HCT116 (cell line): ENCODE data around the gene GREM2. TPM values are rescaled to one million over a fixed set of nuclear protein-coding genes. Genes with fewer than 3 reads are reported as not detected.

Experiments used
- ATAC-seq: fragments of 200-7000 bp; cut with Tn5 transposase; 2 replicates; pipeline ENCODE4 v1.9.1; 2020; ENCODE audit warnings: mild to moderate bottlenecking, moderate library complexity
- BruUV-seq: library from RNA; stranded (reverse); fragments of 400-500 nt; replicated peaks from 2 replicates; lab custom pipeline; 2021; lab: Mats Ljungman, UMichigan
- CTCF ChIA-PET: fragments of 300-600 bp; sonication (Branson Sonifier 250); formaldehyde crosslinking; loops from one replicate; lab custom pipeline; 2021; ENCODE audit warnings: antibody characterized with exemption; lab: Charles Lee
- POLR2A ChIA-PET: fragments of 300-600, 350-600 bp; sonication (Branson Sonifier 250); formaldehyde crosslinking; loops from one replicate; lab custom pipeline; 2021; ENCODE audit warnings: antibody characterized with exemption; lab: Charles Lee
- RAD21 ChIA-PET, 2 experiments: fragments of 300-600 bp; sonication (Branson Sonifier 250); formaldehyde crosslinking; loops; one replicate each; lab custom pipeline; 2023; ENCODE audit warnings: low total read pairs in 2 of 2; ENCODE audit not compliant: uncharacterized antibody in 2 of 2, unreplicated experiment in 2 of 2, low non-redundant PET in 1 of 2; lab: Charles Lee
- DNase-seq: peaks from one replicate; pipeline ENCODE4 v3.0.0-alpha.2; 2010; ENCODE audit warnings: low read depth, low spot score
- H2AFZ ChIP-seq: fragments of 200-600 bp; shearing (Covaris generic), sonication (generic); 2 replicates; pipeline ENCODE4 v1.6.1; 2017; ENCODE audit warnings: low read depth, mixed run types, mixed read lengths, antibody characterized with exemption, low read length; ENCODE audit not compliant: poor library complexity, severe bottlenecking
- H3K27ac ChIP-seq: 2 replicates; pipeline ENCODE4 v1.5.1; 2012; ENCODE audit warnings: low read depth, low read length
- H3K27me3 ChIP-seq: fragments of 200-600 bp; sonication (generic); 2 replicates; pipeline ENCODE4 v1.6.1; 2016; ENCODE audit warnings: mixed run types, low read length, mixed read lengths; ENCODE audit not compliant: insufficient read depth
- H3K36me3 ChIP-seq, 2 experiments: fragments of 200-500 bp in 1 of 2; fragments of 200-600 bp in 1 of 2; sonication (Bioruptor generic) in 1 of 2; sonication (generic) in 1 of 2; 2 replicates each; pipeline versions ENCODE4 v1.5.1 to v1.6.1; 2014 to 2016; ENCODE audit warnings: low read length in 2 of 2, inconsistent platforms in 1 of 2, mixed read lengths in 1 of 2, mixed run types in 1 of 2; ENCODE audit not compliant: insufficient read depth in 2 of 2, control insufficient read depth in 1 of 2
- H3K4me1 ChIP-seq, 2 experiments: fragments of 200-600 bp in 1 of 2; sonication (generic) in 1 of 2; 2 replicates each; pipeline versions ENCODE4 v1.5.1 to v1.6.1; 2012 to 2017; ENCODE audit warnings: low read length in 2 of 2, inconsistent platforms in 1 of 2, mild to moderate bottlenecking in 1 of 2, mixed read lengths in 1 of 2, mixed run types in 1 of 2, moderate library complexity in 1 of 2; ENCODE audit not compliant: insufficient read depth in 2 of 2, control insufficient read depth in 1 of 2
- H3K4me2 ChIP-seq: fragments of 200-600 bp; sonication (generic); 2 replicates; pipeline ENCODE4 v1.6.1; 2017; ENCODE audit warnings: mixed run types, low read length, mixed read lengths
- H3K4me3 ChIP-seq, 2 experiments: fragments of 200-600 bp in 1 of 2; sonication (generic) in 1 of 2; replicated peaks in 1 of 2; 2 replicates each; pipeline ENCODE4 v1.5.1; 2011 to 2016; ENCODE audit warnings: low read length in 2 of 2, control low read depth in 1 of 2, low read depth in 1 of 2, mild to moderate bottlenecking in 1 of 2, mixed read lengths in 1 of 2, mixed run types in 1 of 2
- H3K79me2 ChIP-seq: fragments of 200-600 bp; sonication (generic); 2 replicates; pipeline ENCODE4 v1.6.1; 2017; ENCODE audit warnings: mild to moderate bottlenecking, mixed run types, low read length, moderate library complexity, mixed read lengths; ENCODE audit not compliant: insufficient read depth
- H3K9ac ChIP-seq: fragments of 200-600 bp; sonication (generic); 2 replicates; pipeline ENCODE4 v1.6.1; 2016; ENCODE audit warnings: low read length, mixed read lengths
- H3K9me2 ChIP-seq: fragments of 200-600 bp; sonication (generic), shearing (Covaris generic); 2 replicates; pipeline ENCODE4 v1.6.1; 2017; ENCODE audit warnings: mixed run types, mild to moderate bottlenecking, moderate library complexity; ENCODE audit not compliant: insufficient read depth
- H3K9me3 ChIP-seq, 2 experiments: fragments of 200-500 bp in 1 of 2; fragments of 200-600 bp in 1 of 2; sonication (Bioruptor generic) in 1 of 2; sonication (generic) in 1 of 2; 2 replicates each; pipeline ENCODE4 v1.6.1; 2014 to 2017; ENCODE audit warnings: low read length in 2 of 2, mixed read lengths in 2 of 2, inconsistent platforms in 1 of 2, low read depth in 1 of 2, mild to moderate bottlenecking in 1 of 2, mixed run types in 1 of 2, moderate library complexity in 1 of 2; ENCODE audit not compliant: control insufficient read depth in 1 of 2, insufficient read depth in 1 of 2
- H4K20me1 ChIP-seq: fragments of 200-600 bp; sonication (generic), shearing (Covaris generic); 2 replicates; pipeline ENCODE4 v1.6.1; 2017; ENCODE audit warnings: mixed run types, mild to moderate bottlenecking, moderate library complexity; ENCODE audit not compliant: insufficient read depth
- CEBPB ChIP-seq: IDR thresholded peaks from 2 replicates; pipeline ENCODE4 v1.6.1; 2012; ENCODE audit warnings: low read depth
- EGR1 ChIP-seq: IDR thresholded peaks from 2 replicates; pipeline ENCODE4 v1.6.1; 2012; ENCODE audit warnings: low read depth
- ELF1 ChIP-seq: IDR thresholded peaks from 2 replicates; pipeline ENCODE4 v1.6.1; 2012; ENCODE audit warnings: low read depth, borderline replicate concordance
- FOSL1 ChIP-seq: IDR thresholded peaks from 2 replicates; pipeline ENCODE4 v1.6.1; 2012; ENCODE audit warnings: low read depth
- JUND ChIP-seq: IDR thresholded peaks from 2 replicates; pipeline ENCODE4 v1.6.1; 2012
- POLR2A ChIP-seq: IDR thresholded peaks from 2 replicates; pipeline ENCODE4 v1.7.0; 2011; ENCODE audit warnings: borderline replicate concordance; ENCODE audit not compliant: insufficient read depth, insufficient read length; ENCODE audit errors: extremely low read depth
- POLR2AphosphoS5 ChIP-seq: IDR thresholded peaks from 2 replicates; pipeline ENCODE4 v1.6.1; 2011; ENCODE audit warnings: mild to moderate bottlenecking, low read depth, low read length, moderate library complexity
- SIN3A ChIP-seq: IDR thresholded peaks from 2 replicates; pipeline ENCODE4 v1.6.1; 2012; ENCODE audit warnings: low read depth
- SP1 ChIP-seq: IDR thresholded peaks from 2 replicates; pipeline ENCODE4 v1.6.1; 2012; ENCODE audit warnings: low read depth
- SRF ChIP-seq: IDR thresholded peaks from 2 replicates; pipeline ENCODE4 v1.6.1; 2012; ENCODE audit warnings: low read depth
- TCF7L2 ChIP-seq: IDR thresholded peaks from 2 replicates; pipeline ENCODE4 v1.7.0; 2011; ENCODE audit warnings: borderline replicate concordance, inconsistent platforms; ENCODE audit not compliant: insufficient read depth, insufficient read length; ENCODE audit errors: extremely low read depth
- ZFX ChIP-seq: fragments of 450-650 bp; IDR thresholded peaks from 2 replicates; pipeline ENCODE4 v1.6.1; 2017
- ZNF274 ChIP-seq: fragments of 200-500 bp; sonication (Bioruptor generic); IDR thresholded peaks from 2 replicates; pipeline ENCODE4 v1.6.1; 2014; ENCODE audit warnings: mild to moderate bottlenecking, low read depth, low read length, inconsistent platforms
- intact Hi-C: fragments of 100-400 bp; cut with micrococcal nuclease; formaldehyde crosslinking; loops from 2 replicates; pipeline ENCODE4 v1.10.0; 2022
- total RNA-seq: library from RNA; stranded (reverse); gene quantifications from one replicate; pipeline ENCODE4 v1.2.1, GENCODE V29; 2021; ENCODE audit not compliant: unreplicated experiment
- TF ChIP-seq, protein P1 (sequence below): IDR thresholded peaks from 2 replicates; pipeline ENCODE4 v1.6.1; 2012; ENCODE audit warnings: low read depth
- TF ChIP-seq, protein P2 (sequence below): IDR thresholded peaks from 2 replicates; pipeline ENCODE4 v1.6.1; 2012
- TF ChIP-seq, protein P3 (sequence below): IDR thresholded peaks from 2 replicates; pipeline ENCODE4 v1.6.1; 2011; ENCODE audit warnings: mild to moderate bottlenecking, low read length, moderate library complexity; ENCODE audit not compliant: insufficient replicate concordance; ENCODE audit errors: extremely low read depth
- TF ChIP-seq, protein P4 (sequence below): IDR thresholded peaks from 2 replicates; pipeline ENCODE4 v1.6.1; 2012

GREM2 gene
- total RNA-seq, 1 experiment from 2014 or later, result not detected

DNA sequence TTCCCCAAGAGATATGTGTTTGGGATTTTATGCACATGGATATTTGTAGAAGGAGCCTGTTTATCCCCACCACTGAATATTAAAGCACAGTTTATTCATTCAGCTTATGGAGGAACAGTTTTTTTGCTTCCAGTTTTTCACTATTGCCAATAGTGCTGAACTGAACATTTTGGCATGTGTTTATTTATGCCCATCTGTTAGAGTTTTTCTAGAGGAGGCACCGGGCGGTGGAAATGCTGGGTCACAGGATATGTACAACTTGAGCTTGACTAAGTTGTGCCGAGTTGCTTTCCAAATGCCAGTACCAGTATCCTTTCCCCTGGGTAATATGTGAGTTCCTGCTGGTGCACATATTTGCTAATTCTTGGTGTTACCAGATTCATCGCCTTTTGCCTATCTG lies 111.3 kb downstream of the GREM2 start:
- Histone ChIP-seq H3K9me2 (no peaks in the 10 kb centered on the region), H3K4me2 (no peak overlapping the region), H3K36me3 (no peaks in the 10 kb centered on the region), H2AFZ (no peak overlapping the region), H3K27me3 (no peaks in the 10 kb centered on the region)
- ChIA-PET RAD21 (no interaction called here), POLR2A (no interaction called here)
- no TSS peak for BruUV-seq
- intact Hi-C loops, result no loop called here
- TF ChIP-seq ZNF274, result no peak
- no peak for TF ChIP-seq EGR1
- no peak for TF ChIP-seq SP1
- TF ChIP-seq SIN3A, result no peak
- TF ChIP-seq, protein P1, sequence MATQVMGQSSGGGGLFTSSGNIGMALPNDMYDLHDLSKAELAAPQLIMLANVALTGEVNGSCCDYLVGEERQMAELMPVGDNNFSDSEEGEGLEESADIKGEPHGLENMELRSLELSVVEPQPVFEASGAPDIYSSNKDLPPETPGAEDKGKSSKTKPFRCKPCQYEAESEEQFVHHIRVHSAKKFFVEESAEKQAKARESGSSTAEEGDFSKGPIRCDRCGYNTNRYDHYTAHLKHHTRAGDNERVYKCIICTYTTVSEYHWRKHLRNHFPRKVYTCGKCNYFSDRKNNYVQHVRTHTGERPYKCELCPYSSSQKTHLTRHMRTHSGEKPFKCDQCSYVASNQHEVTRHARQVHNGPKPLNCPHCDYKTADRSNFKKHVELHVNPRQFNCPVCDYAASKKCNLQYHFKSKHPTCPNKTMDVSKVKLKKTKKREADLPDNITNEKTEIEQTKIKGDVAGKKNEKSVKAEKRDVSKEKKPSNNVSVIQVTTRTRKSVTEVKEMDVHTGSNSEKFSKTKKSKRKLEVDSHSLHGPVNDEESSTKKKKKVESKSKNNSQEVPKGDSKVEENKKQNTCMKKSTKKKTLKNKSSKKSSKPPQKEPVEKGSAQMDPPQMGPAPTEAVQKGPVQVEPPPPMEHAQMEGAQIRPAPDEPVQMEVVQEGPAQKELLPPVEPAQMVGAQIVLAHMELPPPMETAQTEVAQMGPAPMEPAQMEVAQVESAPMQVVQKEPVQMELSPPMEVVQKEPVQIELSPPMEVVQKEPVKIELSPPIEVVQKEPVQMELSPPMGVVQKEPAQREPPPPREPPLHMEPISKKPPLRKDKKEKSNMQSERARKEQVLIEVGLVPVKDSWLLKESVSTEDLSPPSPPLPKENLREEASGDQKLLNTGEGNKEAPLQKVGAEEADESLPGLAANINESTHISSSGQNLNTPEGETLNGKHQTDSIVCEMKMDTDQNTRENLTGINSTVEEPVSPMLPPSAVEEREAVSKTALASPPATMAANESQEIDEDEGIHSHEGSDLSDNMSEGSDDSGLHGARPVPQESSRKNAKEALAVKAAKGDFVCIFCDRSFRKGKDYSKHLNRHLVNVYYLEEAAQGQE, result no peak
- TF ChIP-seq ELF1, result no peak
- no peak for TF ChIP-seq POLR2A
- TF ChIP-seq, protein P2, sequence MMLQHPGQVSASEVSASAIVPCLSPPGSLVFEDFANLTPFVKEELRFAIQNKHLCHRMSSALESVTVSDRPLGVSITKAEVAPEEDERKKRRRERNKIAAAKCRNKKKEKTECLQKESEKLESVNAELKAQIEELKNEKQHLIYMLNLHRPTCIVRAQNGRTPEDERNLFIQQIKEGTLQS, result no peak
- no peak for TF ChIP-seq TCF7L2
- no peak for TF ChIP-seq POLR2AphosphoS5
- TF ChIP-seq, protein P3, sequence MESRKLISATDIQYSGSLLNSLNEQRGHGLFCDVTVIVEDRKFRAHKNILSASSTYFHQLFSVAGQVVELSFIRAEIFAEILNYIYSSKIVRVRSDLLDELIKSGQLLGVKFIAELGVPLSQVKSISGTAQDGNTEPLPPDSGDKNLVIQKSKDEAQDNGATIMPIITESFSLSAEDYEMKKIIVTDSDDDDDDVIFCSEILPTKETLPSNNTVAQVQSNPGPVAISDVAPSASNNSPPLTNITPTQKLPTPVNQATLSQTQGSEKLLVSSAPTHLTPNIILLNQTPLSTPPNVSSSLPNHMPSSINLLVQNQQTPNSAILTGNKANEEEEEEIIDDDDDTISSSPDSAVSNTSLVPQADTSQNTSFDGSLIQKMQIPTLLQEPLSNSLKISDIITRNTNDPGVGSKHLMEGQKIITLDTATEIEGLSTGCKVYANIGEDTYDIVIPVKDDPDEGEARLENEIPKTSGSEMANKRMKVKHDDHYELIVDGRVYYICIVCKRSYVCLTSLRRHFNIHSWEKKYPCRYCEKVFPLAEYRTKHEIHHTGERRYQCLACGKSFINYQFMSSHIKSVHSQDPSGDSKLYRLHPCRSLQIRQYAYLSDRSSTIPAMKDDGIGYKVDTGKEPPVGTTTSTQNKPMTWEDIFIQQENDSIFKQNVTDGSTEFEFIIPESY, result no peak
- no peak for TF ChIP-seq CEBPB
- no peak for TF ChIP-seq SRF
- no peak for TF ChIP-seq JUND
- TF ChIP-seq FOSL1, result no peak
- no peak for TF ChIP-seq ZFX
- TF ChIP-seq, protein P4, sequence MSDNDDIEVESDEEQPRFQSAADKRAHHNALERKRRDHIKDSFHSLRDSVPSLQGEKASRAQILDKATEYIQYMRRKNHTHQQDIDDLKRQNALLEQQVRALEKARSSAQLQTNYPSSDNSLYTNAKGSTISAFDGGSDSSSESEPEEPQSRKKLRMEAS, result no peak
- TF ChIP-seq, all 23 proteins: peak for 0
- no peak for ATAC-seq
- no peak overlapping the region for H3K9ac ChIP-seq
- H3K4me1 ChIP-seq, result no peaks in the 10 kb centered on the region
- no peaks in the 10 kb centered on the region for H3K79me2 ChIP-seq
- no peak for DNase-seq
- H4K20me1 ChIP-seq, result no peaks in the 10 kb centered on the region
- H3K9me3 ChIP-seq, result peaks cover 15 to 16% of the 10 kb centered on the region in 2 experiments; a peak in 2 of 4 replicates
- H3K4me3 ChIP-seq, result no peak overlapping the region
- H3K27ac ChIP-seq, result no peak overlapping the region
- CTCF ChIA-PET, result no interaction called here
